ENCODE results near the gene SERPIND1.

GRCh38 chr22:20823264-20823663, 49.4 kb downstream of the SERPIND1 start:
- TF ChIP-seq, protein P1, sequence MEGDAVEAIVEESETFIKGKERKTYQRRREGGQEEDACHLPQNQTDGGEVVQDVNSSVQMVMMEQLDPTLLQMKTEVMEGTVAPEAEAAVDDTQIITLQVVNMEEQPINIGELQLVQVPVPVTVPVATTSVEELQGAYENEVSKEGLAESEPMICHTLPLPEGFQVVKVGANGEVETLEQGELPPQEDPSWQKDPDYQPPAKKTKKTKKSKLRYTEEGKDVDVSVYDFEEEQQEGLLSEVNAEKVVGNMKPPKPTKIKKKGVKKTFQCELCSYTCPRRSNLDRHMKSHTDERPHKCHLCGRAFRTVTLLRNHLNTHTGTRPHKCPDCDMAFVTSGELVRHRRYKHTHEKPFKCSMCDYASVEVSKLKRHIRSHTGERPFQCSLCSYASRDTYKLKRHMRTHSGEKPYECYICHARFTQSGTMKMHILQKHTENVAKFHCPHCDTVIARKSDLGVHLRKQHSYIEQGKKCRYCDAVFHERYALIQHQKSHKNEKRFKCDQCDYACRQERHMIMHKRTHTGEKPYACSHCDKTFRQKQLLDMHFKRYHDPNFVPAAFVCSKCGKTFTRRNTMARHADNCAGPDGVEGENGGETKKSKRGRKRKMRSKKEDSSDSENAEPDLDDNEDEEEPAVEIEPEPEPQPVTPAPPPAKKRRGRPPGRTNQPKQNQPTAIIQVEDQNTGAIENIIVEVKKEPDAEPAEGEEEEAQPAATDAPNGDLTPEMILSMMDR (IDR thresholded peaks at IDR 0.05) = no peak
- TF ChIP-seq POLR2A (IDR thresholded peaks at IDR 0.05) = no peak

Data from esophagus squamous epithelium (tissue), 4 donors.